Activated gamma-delta T cell treated with Interleukin-2 at 50 U/mL for 16 hours (primary cell): ENCODE measurements around the gene RSPH1.

Source experiments
- DNase-seq: peaks from one replicate; pipeline ENCODE4 v3.0.0-alpha.2; 2020

Gene RSPH1

GRCh38 chr21:42496120-42496838, at the start of gene RSPH1:
Gene RSPH1 (minus strand): TSS chr21:42496224. CDS start chr21:42496186, 38 bp downstream.
- peak; percentile 99 for DNase-seq

GRCh38 chr21:42545745-42546144, 49.7 kb upstream of the RSPH1 start:
- DNase-seq = no peak

GRCh38 chr21:42545317-42545716, 49.3 kb upstream of the RSPH1 start:
- no peak for DNase-seq

- no peak for DNase-seq
Measured at GRCh38 chr21:42544544-42544943, 48.5 kb upstream of the RSPH1 start.

GRCh38 chr21:42543106-42543847, 47.3 kb upstream of the RSPH1 start:
- no peak for DNase-seq

GRCh38 chr21:42542596-42542995, 46.6 kb upstream of the RSPH1 start:
- DNase-seq = no peak

- no peak for DNase-seq
Measured at GRCh38 chr21:42542196-42542595, 46.2 kb upstream of the RSPH1 start.

- no peak for DNase-seq
Measured at GRCh38 chr21:42541618-42542017, 45.6 kb upstream of the RSPH1 start.

GRCh38 chr21:42541174-42541573, 45.1 kb upstream of the RSPH1 start:
- DNase-seq = no peak

- no peak for DNase-seq
Measured at GRCh38 chr21:42540396-42540795, 44.4 kb upstream of the RSPH1 start.

- no peak for DNase-seq
Measured at GRCh38 chr21:42539931-42540343, 43.9 kb upstream of the RSPH1 start.

- no peak for DNase-seq
Measured at GRCh38 chr21:42539342-42539741, 43.3 kb upstream of the RSPH1 start.

GRCh38 chr21:42538479-42539275, 42.7 kb upstream of the RSPH1 start:
- no peak for DNase-seq

- no peak for DNase-seq
Measured at GRCh38 chr21:42537106-42537742, 41.2 kb upstream of the RSPH1 start.

GRCh38 chr21:42536601-42537000, 40.6 kb upstream of the RSPH1 start:
- DNase-seq = no peak

GRCh38 chr21:42535602-42536171, 39.7 kb upstream of the RSPH1 start:
- no peak for DNase-seq

GRCh38 chr21:42534421-42535378, 38.7 kb upstream of the RSPH1 start:
- DNase-seq = no peak

GRCh38 chr21:42533963-42534355, 37.9 kb upstream of the RSPH1 start:
- no peak for DNase-seq

- DNase-seq = no peak
Measured at GRCh38 chr21:42533306-42533962, 37.4 kb upstream of the RSPH1 start.

GRCh38 chr21:42532466-42533181, 36.6 kb upstream of the RSPH1 start:
- DNase-seq = no peak
